Activated B cell treated with CpG ODN at 0.5 μM for 24 hours (primary cell): Measurements from ENCODE around the gene SART3. TPM values are rescaled to one million over a fixed set of nuclear protein-coding genes. Genes with fewer than 3 reads are reported as not detected.

Experiments used
- ATAC-seq: fragments of 200-7000 bp; cut with Tn5 transposase; one replicate; pipeline ENCODE4 v1.10.0; 2021; ENCODE audit warnings: low read depth, mild to moderate bottlenecking, moderate library complexity
- CTCF ChIA-PET: fragments of 350-600 bp; sonication (Branson Sonifier 250); formaldehyde crosslinking; loops from one replicate; lab custom pipeline; 2021; ENCODE audit warnings: antibody characterized with exemption; lab: Charles Lee
- POLR2A ChIA-PET: fragments of 350-600 bp; sonication (Branson Sonifier 250); formaldehyde crosslinking; loops from one replicate; lab custom pipeline; 2021; ENCODE audit warnings: antibody characterized with exemption; lab: Charles Lee
- DNase-seq: peaks from one replicate; pipeline ENCODE4 v3.0.0; 2022
- H3K27ac Mint-ChIP-seq: one replicate; pipeline ENCODE4 v1.8.0; 2020; ENCODE audit warnings: mixed read lengths
- H3K27me3 Mint-ChIP-seq: one replicate; pipeline ENCODE4 v1.8.0; 2021; ENCODE audit warnings: mixed read lengths
- H3K36me3 Mint-ChIP-seq: one replicate; pipeline ENCODE4 v1.8.0; 2021; ENCODE audit warnings: low read depth, mixed read lengths
- H3K4me1 Mint-ChIP-seq: one replicate; pipeline ENCODE4 v1.8.0; 2021; ENCODE audit warnings: mixed read lengths
- H3K4me3 Mint-ChIP-seq: one replicate; pipeline ENCODE4 v1.8.0; 2020; ENCODE audit warnings: mild to moderate bottlenecking, mixed read lengths
- H3K9me3 Mint-ChIP-seq: one replicate; pipeline ENCODE4 v1.8.0; 2020; ENCODE audit warnings: mixed read lengths
- CTCF ChIP-seq: fragments of 200-600 bp; IDR thresholded peaks from one replicate; pipeline ENCODE4 v1.8.0; 2022; ENCODE audit warnings: antibody characterized with exemption, mild to moderate bottlenecking
- intact Hi-C: fragments of 100-400 bp; cut with micrococcal nuclease; formaldehyde crosslinking; loops from one replicate; pipeline ENCODE4 v1.15.1; 2024
- total RNA-seq: library from RNA; stranded (reverse); gene quantifications from 2 replicates; pipeline ENCODE4 v1.2.3, GENCODE V29; 2022

Gene SART3
- total RNA-seq, 1 donor from 2014 or later: 107 TPM

GRCh38 chr12:108514468-108514972, 46.5 kb downstream of the SART3 start:
- POLR2A ChIA-PET: interaction anchor here (2.6 kb wide), 1 partner anchor 47 kb away, joined by 8 read pairs; the partner anchor contains the start of genes ISCU and SART3
- Mint-ChIP-seq H3K27ac (peak overlapping the region; percentile 84), H3K36me3 (peaks cover 25% of the 10 kb centered on the region), H3K4me3 (peak overlapping the region; percentile 95), H3K9me3 (no peaks in the 10 kb centered on the region), H3K27me3 (no peaks in the 10 kb centered on the region), H3K4me1 (peaks cover 36% of the 10 kb centered on the region)
- no peak for DNase-seq
- CTCF ChIA-PET: no interaction called here
- intact Hi-C loops: loop anchor here (2.0 to 10.0 kb wide), 6 partner anchors 26 to 622 kb away; partner anchors contain the start of gene CORO1C
- peak; percentile 11 for ATAC-seq
- no peak for TF ChIP-seq CTCF

- ATAC-seq (no peak), DNase-seq (peak; percentile 56)
- Mint-ChIP-seq H3K27ac (peak overlapping the region; percentile 83), H3K4me1 (peaks cover 35% of the 10 kb centered on the region), H3K27me3 (peaks cover 3% of the 10 kb centered on the region), H3K4me3 (peak overlapping the region; percentile 79), H3K36me3 (peaks cover 4% of the 10 kb centered on the region), H3K9me3 (no peaks in the 10 kb centered on the region)
- no peak for TF ChIP-seq CTCF
- intact Hi-C loops: loop anchor here (1.0 to 10.0 kb wide), 8 partner anchors 317 to 835 kb away; partner anchors contain the start of gene PRDM4
- ChIA-PET POLR2A (interaction anchor here (0.5 to 0.9 kb wide), 3 partner anchors 30 to 418 kb away, joined by 3 to 5 read pairs (median 3); no protein-coding TSS in a partner anchor), CTCF (interaction anchor here (0.8 to 2.3 kb wide), 11 partner anchors 10 to 827 kb away, joined by 3 to 21 read pairs (median 3); no protein-coding TSS in a partner anchor)
These were observed 49.1 kb downstream of the SART3 start for GRCh38 chr12:108511633-108512540.

GRCh38 chr12:108510836-108511235, 50.1 kb downstream of the SART3 start:
- TF ChIP-seq CTCF: no peak
- ChIA-PET CTCF (interaction anchor here (0.7 kb wide), 1 partner anchor 634 kb away, joined by 3 read pairs; no protein-coding TSS in a partner anchor), POLR2A (interaction anchor here (0.7 kb wide), 1 partner anchor 273 kb away, joined by 3 read pairs; no protein-coding TSS in a partner anchor)
- Mint-ChIP-seq H3K4me1 (peaks cover 30% of the 10 kb centered on the region), H3K36me3 (peaks cover 4% of the 10 kb centered on the region), H3K9me3 (no peaks in the 10 kb centered on the region), H3K27me3 (peaks cover 3% of the 10 kb centered on the region), H3K4me3 (peak overlapping the region; percentile 79), H3K27ac (peak overlapping the region; percentile 14)
- ATAC-seq: no peak
- DNase-seq: no peak
- intact Hi-C loops: loop anchor here (1.0 to 10.0 kb wide), 5 partner anchors 316 to 834 kb away; partner anchors contain the start of gene PRDM4

GRCh38 chr12:108509806-108510205, 51.2 kb downstream of the SART3 start:
- POLR2A ChIA-PET: no interaction called here
- no peak overlapping the region for H3K4me3 Mint-ChIP-seq
- no peak for TF ChIP-seq CTCF
- H3K27ac Mint-ChIP-seq: no peak overlapping the region
- ATAC-seq (no peak), DNase-seq (no peak)
- CTCF ChIA-PET: no interaction called here
- peaks cover 24% of the 10 kb centered on the region for H3K4me1 Mint-ChIP-seq
- H3K27me3 Mint-ChIP-seq: peaks cover 3% of the 10 kb centered on the region
- H3K9me3 Mint-ChIP-seq: no peaks in the 10 kb centered on the region
- H3K36me3 Mint-ChIP-seq: no peaks in the 10 kb centered on the region
- intact Hi-C loops: loop anchor here (2.0 to 10.0 kb wide), 4 partner anchors 315 to 833 kb away; no protein-coding TSS in a partner anchor
